WTC11 (cell line): ENCODE results near the gene WNT5B. TPM values are rescaled to one million over a fixed set of nuclear protein-coding genes. Genes with fewer than 3 reads are reported as not detected.

ENCODE experiments used
- ATAC-seq: fragments of 200-7000 bp; cut with Tn5 transposase; 2 replicates; pipeline ENCODE4 v1.10.0; 2021; ENCODE audit warnings: mild to moderate bottlenecking, moderate library complexity
- CTCF ChIA-PET: fragments of 300-600 bp; sonication (Branson Sonifier 250); formaldehyde crosslinking; loops from one replicate; lab custom pipeline; 2021; ENCODE audit warnings: antibody characterized with exemption; lab: Charles Lee
- POLR2A ChIA-PET: fragments of 350-600 bp; sonication (Branson Sonifier 250); formaldehyde crosslinking; loops from one replicate; lab custom pipeline; 2021; ENCODE audit warnings: antibody characterized with exemption; lab: Charles Lee
- DNase-seq: peaks from one replicate; pipeline ENCODE4 v3.0.0; 2021; ENCODE audit warnings: low spot score
- H3K27ac Mint-ChIP-seq: 2 replicates; pipeline ENCODE4 v1.8.0; 2021; ENCODE audit warnings: mixed read lengths
- H3K27me3 Mint-ChIP-seq: 2 replicates; pipeline ENCODE4 v1.8.0; 2021; ENCODE audit warnings: low read depth, mild to moderate bottlenecking, moderate library complexity, mixed read lengths
- H3K36me3 Mint-ChIP-seq: 2 replicates; pipeline ENCODE4 v1.8.0; 2021; ENCODE audit warnings: mixed read lengths
- H3K4me1 Mint-ChIP-seq: 2 replicates; pipeline ENCODE4 v1.8.0; 2022; ENCODE audit warnings: mixed read lengths
- H3K4me3 Mint-ChIP-seq: 2 replicates; pipeline ENCODE4 v1.8.0; 2021; ENCODE audit warnings: mild to moderate bottlenecking, moderate library complexity, mixed read lengths
- H3K9me3 Mint-ChIP-seq: 2 replicates; pipeline ENCODE4 v1.8.0; 2021; ENCODE audit warnings: mixed read lengths
- CREM ChIP-seq: sonication (generic); formaldehyde crosslinking; IDR thresholded peaks from 2 replicates; pipeline ENCODE4 v1.8.1; 2022; ENCODE audit warnings: mild to moderate bottlenecking, missing genetic modification reagents, moderate library complexity
- FOXK1 ChIP-seq: sonication (generic); formaldehyde crosslinking; IDR thresholded peaks from 2 replicates; pipeline ENCODE4 v1.8.0; 2022; ENCODE audit warnings: mild to moderate bottlenecking, moderate library complexity, missing genetic modification reagents
- FOXP4 ChIP-seq: sonication (generic); formaldehyde crosslinking; IDR thresholded peaks from 2 replicates; pipeline ENCODE4 v1.8.0; 2022; ENCODE audit warnings: mild to moderate bottlenecking, missing genetic modification reagents
- GRHL2 ChIP-seq: fragments of 250-450 bp; sonication (Bioruptor Pico); IDR thresholded peaks from 2 replicates; pipeline ENCODE4 v1.8.0; 2022; ENCODE audit warnings: mild to moderate bottlenecking, moderate library complexity; ENCODE audit not compliant: insufficient replicate concordance, severe bottlenecking
- IRF1 ChIP-seq: sonication (generic); formaldehyde crosslinking; IDR thresholded peaks from 2 replicates; pipeline ENCODE4 v1.8.0; 2023; ENCODE audit warnings: missing genetic modification reagents
- MXD4 ChIP-seq: fragments of 250-450 bp; sonication (Bioruptor Pico); IDR thresholded peaks from 2 replicates; pipeline ENCODE4 v1.8.0; 2021; ENCODE audit warnings: mild to moderate bottlenecking, moderate library complexity, borderline replicate concordance
- NFYB ChIP-seq: sonication (generic); formaldehyde crosslinking; conservative IDR thresholded peaks from 2 replicates; pipeline ENCODE4 v1.8.0; 2022; ENCODE audit warnings: low read depth, missing genetic modification reagents
- STAT6 ChIP-seq: sonication (generic); formaldehyde crosslinking; conservative IDR thresholded peaks from 2 replicates; pipeline ENCODE4 v1.8.1; 2023; ENCODE audit warnings: mild to moderate bottlenecking, low read depth, missing genetic modification reagents, moderate library complexity
- TCF7 ChIP-seq: sonication (generic); formaldehyde crosslinking; IDR thresholded peaks from 2 replicates; pipeline ENCODE4 v1.8.0; 2022; ENCODE audit warnings: mild to moderate bottlenecking, low read depth, missing genetic modification reagents, moderate library complexity
- TEAD4 ChIP-seq: sonication (generic); formaldehyde crosslinking; IDR thresholded peaks from 2 replicates; pipeline ENCODE4 v1.8.0; 2022; ENCODE audit warnings: mild to moderate bottlenecking, missing genetic modification reagents
- ZNF425 ChIP-seq: fragments of 250-450 bp; sonication (Bioruptor Pico); conservative IDR thresholded peaks from 2 replicates; pipeline ENCODE4 v1.9.0; 2021; ENCODE audit warnings: mild to moderate bottlenecking
- ZNF512 ChIP-seq: sonication (generic); formaldehyde crosslinking; IDR thresholded peaks from 2 replicates; pipeline ENCODE4 v1.8.1; 2022; ENCODE audit warnings: missing genetic modification reagents, borderline replicate concordance
- total RNA-seq: library from RNA; stranded (reverse); gene quantifications from 3 replicates; pipeline ENCODE4 v1.2.3, GENCODE V29; 2021
- TF ChIP-seq, protein P1 (sequence below): sonication (generic); formaldehyde crosslinking; IDR thresholded peaks from 2 replicates; pipeline ENCODE4 v1.8.1; 2022; ENCODE audit warnings: low read depth, missing genetic modification reagents, borderline replicate concordance
- TF ChIP-seq, protein P2 (sequence below): sonication (generic); formaldehyde crosslinking; IDR thresholded peaks from 2 replicates; pipeline ENCODE4 v1.8.1; 2022; ENCODE audit warnings: low read depth, mild to moderate bottlenecking, moderate library complexity, missing genetic modification reagents, borderline replicate concordance

WNT5B gene
- total RNA-seq, 1 experiment from 2014 or later = 4.5 TPM

DNA sequence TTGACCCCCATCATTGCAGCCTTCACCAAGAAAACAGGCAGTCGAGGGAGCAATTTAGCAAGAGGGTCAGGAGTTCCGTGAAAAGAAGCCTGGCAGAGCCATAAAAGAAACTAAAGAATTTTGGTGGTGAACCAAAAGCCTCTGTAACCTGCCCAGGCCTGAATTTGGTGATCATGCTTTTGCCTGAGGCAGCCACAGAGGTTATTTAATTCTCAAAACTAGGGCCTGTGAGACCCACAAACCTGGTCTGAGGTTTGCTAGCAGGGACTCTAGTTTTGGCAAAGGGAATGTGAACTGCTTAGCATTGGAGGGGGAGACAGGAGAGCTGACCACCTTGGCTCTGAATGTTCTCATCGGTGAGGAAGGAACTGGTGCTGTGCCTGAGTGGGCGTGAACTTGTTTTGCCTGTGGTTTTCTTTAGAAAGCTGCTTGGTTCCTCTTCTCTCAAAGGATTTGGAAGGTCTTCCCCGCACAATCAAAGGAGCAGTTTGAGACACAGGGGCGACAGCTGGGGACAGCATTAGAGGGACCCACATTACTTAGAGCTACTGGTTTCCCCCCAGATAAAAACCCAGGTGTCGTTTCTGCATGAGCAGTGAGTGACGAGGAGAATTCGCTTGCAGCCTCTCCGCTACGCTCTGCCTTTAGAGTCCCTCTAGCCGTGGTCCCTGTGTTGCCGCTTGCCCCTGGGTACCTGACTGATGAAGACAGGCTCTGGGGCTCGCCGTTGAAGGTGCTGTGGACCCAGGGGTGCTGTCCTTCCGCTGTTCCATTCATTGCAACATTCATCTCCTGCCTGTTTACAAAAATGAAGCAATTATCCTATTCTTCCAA is 12.6 kb upstream of the WNT5B start (continued):
- TF ChIP-seq ZNF425 (no peak), TCF7 (no peak), IRF1 (CRISPR knock-in tag) (no peak), ZNF512 (no peak), GRHL2 (CRISPR knock-in tag) (no peak), STAT6 (CRISPR knock-in tag) (no peak)
- TF ChIP-seq, protein P1, sequence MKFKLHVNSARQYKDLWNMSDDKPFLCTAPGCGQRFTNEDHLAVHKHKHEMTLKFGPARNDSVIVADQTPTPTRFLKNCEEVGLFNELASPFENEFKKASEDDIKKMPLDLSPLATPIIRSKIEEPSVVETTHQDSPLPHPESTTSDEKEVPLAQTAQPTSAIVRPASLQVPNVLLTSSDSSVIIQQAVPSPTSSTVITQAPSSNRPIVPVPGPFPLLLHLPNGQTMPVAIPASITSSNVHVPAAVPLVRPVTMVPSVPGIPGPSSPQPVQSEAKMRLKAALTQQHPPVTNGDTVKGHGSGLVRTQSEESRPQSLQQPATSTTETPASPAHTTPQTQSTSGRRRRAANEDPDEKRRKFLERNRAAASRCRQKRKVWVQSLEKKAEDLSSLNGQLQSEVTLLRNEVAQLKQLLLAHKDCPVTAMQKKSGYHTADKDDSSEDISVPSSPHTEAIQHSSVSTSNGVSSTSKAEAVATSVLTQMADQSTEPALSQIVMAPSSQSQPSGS (CRISPR knock-in tag) = no peak

DNA sequence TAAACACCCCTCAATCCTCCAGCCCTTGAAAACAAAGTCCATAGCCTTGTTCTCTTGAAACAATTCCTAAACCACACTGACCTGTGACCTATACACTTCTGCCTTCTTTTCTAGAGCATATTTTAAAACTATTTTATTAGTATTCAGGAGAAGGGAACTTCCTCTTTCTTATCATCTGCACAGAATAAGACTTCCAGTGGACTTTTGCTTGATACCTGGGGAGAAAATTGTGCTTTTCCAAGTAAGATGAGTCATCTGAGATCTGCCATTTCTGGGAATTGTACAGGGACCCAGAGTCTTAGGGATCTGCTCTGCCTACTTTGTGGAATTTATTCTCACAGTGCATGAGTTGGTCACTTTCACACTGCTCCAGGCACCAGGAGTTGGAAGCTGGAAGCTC is 10.5 kb upstream of the WNT5B start:
- no peak for DNase-seq
- Mint-ChIP-seq H3K4me3 (no peak overlapping the region), H3K9me3 (no peaks in the 10 kb centered on the region), H3K4me1 (peaks cover 15% of the 10 kb centered on the region; the same call in 1 of the 2 replicates), H3K27me3 (peaks cover 22% of the 10 kb centered on the region), H3K27ac (no peak overlapping the region), H3K36me3 (no peaks in the 10 kb centered on the region)
- POLR2A ChIA-PET = no interaction called here
- no peak for ATAC-seq
- TF ChIP-seq FOXP4 (CRISPR knock-in tag) (no peak), CREM (no peak), TEAD4 (no peak), MXD4 (CRISPR knock-in tag) (no peak), FOXK1 (no peak), NFYB (CRISPR knock-in tag) (no peak)
- TF ChIP-seq, protein P2, sequence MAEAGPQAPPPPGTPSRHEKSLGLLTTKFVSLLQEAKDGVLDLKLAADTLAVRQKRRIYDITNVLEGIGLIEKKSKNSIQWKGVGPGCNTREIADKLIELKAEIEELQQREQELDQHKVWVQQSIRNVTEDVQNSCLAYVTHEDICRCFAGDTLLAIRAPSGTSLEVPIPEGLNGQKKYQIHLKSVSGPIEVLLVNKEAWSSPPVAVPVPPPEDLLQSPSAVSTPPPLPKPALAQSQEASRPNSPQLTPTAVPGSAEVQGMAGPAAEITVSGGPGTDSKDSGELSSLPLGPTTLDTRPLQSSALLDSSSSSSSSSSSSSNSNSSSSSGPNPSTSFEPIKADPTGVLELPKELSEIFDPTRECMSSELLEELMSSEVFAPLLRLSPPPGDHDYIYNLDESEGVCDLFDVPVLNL (CRISPR knock-in tag) = no peak
- TF ChIP-seq, protein P1 (CRISPR knock-in tag) = no peak
- CTCF ChIA-PET = interaction anchor here (1.2 kb wide), 1 partner anchor 16 kb away, joined by 6 read pairs; no protein-coding TSS in a partner anchor
